GM12878 (cell line): ENCODE results near the gene RUNDC3A. TPM values are rescaled to one million over a fixed set of nuclear protein-coding genes. Genes with fewer than 3 reads are reported as not detected.
"Not testable (repeated sequence)": the region's sequence is repeated elsewhere in the genome, so short reads cannot be mapped to it uniquely, and the experiment has no call there.

Source experiments
- ATAC-seq: fragments of 200-7000 bp; cut with Tn5 transposase; 3 replicates; pipeline ENCODE4 v1.9.1; 2020; ENCODE audit warnings: mild to moderate bottlenecking, moderate library complexity
- BruUV-seq: library from RNA; stranded (reverse); fragments of 400-500 nt; replicated peaks from 2 replicates; lab custom pipeline; 2021; lab: Mats Ljungman, UMichigan
- CTCF ChIA-PET: fragments of 300-600 bp; sonication (Branson Sonifier 250); formaldehyde crosslinking; extraction: SDS; loops from one replicate; lab custom pipeline; 2021; ENCODE audit warnings: inconsistent platforms; lab: Yijun Ruan, JAX
- POLR2A ChIA-PET: fragments of 350-600 bp; formaldehyde crosslinking; extraction: SDS; loops from one replicate; lab custom pipeline; 2021; ENCODE audit warnings: inconsistent platforms; lab: Charles Lee
- RAD21 ChIA-PET: fragments of 300-600 bp; sonication (Branson Sonifier 250); formaldehyde crosslinking; loops from one replicate; lab custom pipeline; 2023; ENCODE audit warnings: antibody characterized with exemption; ENCODE audit not compliant: unreplicated experiment; lab: Charles Lee
- SMC1A ChIA-PET: fragments of 300-600 bp; sonication (Branson Sonifier 250); formaldehyde crosslinking; loops from one replicate; lab custom pipeline; 2023; ENCODE audit not compliant: unreplicated experiment, uncharacterized antibody; lab: Charles Lee
- DNase-seq: peaks from one replicate; pipeline ENCODE4 v3.0.0-alpha.2; 2011; ENCODE audit warnings: low read depth, low spot score
- FAIRE-seq: peaks from 3 replicates; lab custom pipeline; 2011; peaks lifted over from hg19 to GRCh38; lab: Jason Lieb, UNC
- H2AFZ ChIP-seq: 2 replicates; pipeline ENCODE4 v1.6.0; 2011; ENCODE audit warnings: low read depth, low read length, control low read depth; ENCODE audit not compliant: control insufficient read depth
- H3K27ac ChIP-seq: 2 replicates; pipeline ENCODE4 v1.5.1; 2011; ENCODE audit warnings: control low read depth; ENCODE audit not compliant: control insufficient read depth, insufficient read depth
- H3K27me3 ChIP-seq, 2 experiments: replicated peaks in 1 of 2; 2 replicates each; pipeline versions ENCODE4 v1.6.0 to v1.6.1; 2011; ENCODE audit warnings: low read length in 1 of 2; ENCODE audit not compliant: control insufficient read depth in 2 of 2, insufficient read depth in 2 of 2
- H3K36me3 ChIP-seq, 2 experiments: 2 replicates each; pipeline ENCODE4 v1.5.1; 2011; ENCODE audit warnings: low read length in 1 of 2; ENCODE audit not compliant: control insufficient read depth in 2 of 2, insufficient read depth in 2 of 2
- H3K4me1 ChIP-seq: 2 replicates; pipeline ENCODE4 v1.6.1; 2011; ENCODE audit warnings: mild to moderate bottlenecking, low read length, moderate library complexity, mixed read lengths; ENCODE audit not compliant: control insufficient read depth, insufficient read depth
- H3K4me2 ChIP-seq: 2 replicates; pipeline ENCODE4 v1.6.0; 2011; ENCODE audit warnings: control low read depth; ENCODE audit not compliant: control insufficient read depth, insufficient read depth
- H3K4me3 ChIP-seq: fragments of 200-600 bp; sonication (generic); 2 replicates; pipeline ENCODE4 v1.5.1; 2016
- H3K79me2 ChIP-seq: 2 replicates; pipeline ENCODE4 v1.6.0; 2011; ENCODE audit warnings: low read length; ENCODE audit not compliant: control insufficient read depth, insufficient read depth
- H3K9ac ChIP-seq: 2 replicates; pipeline ENCODE4 v1.8.0; 2011; ENCODE audit warnings: low read length, control low read depth, mixed read lengths; ENCODE audit not compliant: control insufficient read depth, insufficient read depth
- H3K9me3 ChIP-seq: replicated peaks from 3 replicates; pipeline ENCODE4 v1.5.1; 2011; ENCODE audit warnings: mild to moderate bottlenecking, low read length; ENCODE audit not compliant: control insufficient read depth, insufficient read depth
- H4K20me1 ChIP-seq: 2 replicates; pipeline ENCODE4 v1.6.0; 2011; ENCODE audit not compliant: control insufficient read depth, insufficient read depth
- ASH2L ChIP-seq: fragments of 300-600, 200-600 bp; sonication (generic); IDR thresholded peaks from 2 replicates; pipeline ENCODE4 v1.6.1; 2017; ENCODE audit warnings: low read depth, mild to moderate bottlenecking, borderline replicate concordance
- BHLHE40 ChIP-seq, 2 experiments: fragments of 450-650 bp in 1 of 2; IDR thresholded peaks; 2 replicates each; pipeline ENCODE4 v1.6.1; 2011 to 2017; ENCODE audit warnings: low read depth in 2 of 2, borderline replicate concordance in 1 of 2, improper control_type of control experiment in 1 of 2, low read length in 1 of 2, mild to moderate bottlenecking in 1 of 2
- CHD4 ChIP-seq: fragments of 200-600 bp; sonication (generic); IDR thresholded peaks from 2 replicates; pipeline ENCODE4 v1.6.1; 2016; ENCODE audit warnings: mild to moderate bottlenecking
- GABPA ChIP-seq: IDR thresholded peaks from 2 replicates; pipeline ENCODE4 v1.6.1; 2014; ENCODE audit warnings: antibody characterized with exemption, low read depth, mild to moderate bottlenecking, inconsistent platforms
- GATAD2B ChIP-seq: fragments of 450-650 bp; conservative IDR thresholded peaks from 2 replicates; pipeline ENCODE4 v1.6.1; 2017; ENCODE audit warnings: low read depth, mild to moderate bottlenecking, moderate library complexity
- NR2C1 ChIP-seq: fragments of 450-650 bp; IDR thresholded peaks from 2 replicates; pipeline ENCODE4 v1.6.1; 2017; ENCODE audit warnings: antibody characterized with exemption, mild to moderate bottlenecking, moderate library complexity
- SIN3A ChIP-seq: IDR thresholded peaks from 2 replicates; pipeline ENCODE4 v1.6.1; 2012; ENCODE audit warnings: low read depth, low read length, improper control_type of control experiment
- WGBS: methylation state at CpG from one replicate; pipeline ENCODE4 v1.1.6; 2016; ENCODE audit warnings: low lambda C conversion rate; ENCODE audit not compliant: insufficient replicate concordance, insufficient coverage; ENCODE audit errors: missing lambda C conversion rate; 5-methylcytosine and 5-hydroxymethylcytosine counted together
- in situ Hi-C: fragments of 300-500 bp; cut with MboI; formaldehyde crosslinking; loops from 9 replicates; pipeline ENCODE4 v1.14.3; 2018; ENCODE audit warnings: mixed read lengths
- intact Hi-C: fragments of 100-400 bp; cut with micrococcal nuclease; formaldehyde crosslinking; loops from one replicate; pipeline ENCODE4 v1.14.2; 2022; ENCODE audit not compliant: unreplicated experiment
- polyA plus RNA-seq, 11 experiments: library from polyadenylated mRNA; depleted of rRNA in 4 of 11; unstranded in 6 of 11; stranded (reverse) in 5 of 11; fragments of >200 nt; fragmentation: Nextera tagmentation in 4 of 11; fragmentation: Illumina TruSeq in 1 of 11; extraction: Ambion mirVana in 4 of 11; extraction: Trizol in 1 of 11; gene quantifications; 1 replicate in 1 of 11; 2 replicates in 10 of 11; pipeline versions ENCODE4 v1.2.1 to v1.2.3, GENCODE V29; 2011 to 2016; ENCODE audit warnings: inconsistent platforms in 2 of 11, missing spikeins in 2 of 11, low read depth in 1 of 11
- total RNA-seq, 4 experiments: library from RNA; depleted of rRNA in 3 of 4; stranded (reverse); fragments of >200 nt in 3 of 4; fragmentation: Illumina TruSeq in 1 of 4; extraction: Trizol in 1 of 4; gene quantifications; 2 replicates each; pipeline versions ENCODE4 v1.2.1 to v1.2.3, GENCODE V29; 2013 to 2021

The RUNDC3A gene
- total and polyA plus RNA-seq, 10 of the 15 experiments (the other 5 are each of a cell fraction or from before 2014, with no cell fraction given), result 0.07 to 0.17 TPM; not detected in 8

- TF ChIP-seq GATAD2B, result no peak
- TF ChIP-seq CHD4, result no peak
- no peak for TF ChIP-seq ASH2L
- no peak for TF ChIP-seq GABPA
- TF ChIP-seq NR2C1, result no peak
Measured at GRCh38 chr17:44335968-44336367, 27.6 kb downstream of the RUNDC3A start (continued).

GRCh38 chr17:44338702-44339101, 30.3 kb downstream of the RUNDC3A start:
- 39% methylated on average over 5 of the region's 6 CpGs for WGBS
- BruUV-seq, result no TSS peak
- intact Hi-C loops (no loop called here), in situ Hi-C loops (no loop called here)
- H3K4me3 ChIP-seq, result no peak overlapping the region
- H3K27me3 ChIP-seq, result no peaks in the 10 kb centered on the region
- H4K20me1 ChIP-seq, result no peaks in the 10 kb centered on the region
- RAD21 ChIA-PET, result interaction anchor here (1.2 kb wide), 1 partner anchor 9 kb away, joined by 5 read pairs; no protein-coding TSS in a partner anchor
- POLR2A ChIA-PET, result no interaction called here
- SMC1A ChIA-PET, result interaction anchor here (0.6 kb wide), 1 partner anchor 183 kb away, joined by 3 read pairs; no protein-coding TSS in a partner anchor
- no peak overlapping the region for H3K27ac ChIP-seq
- H3K4me1 ChIP-seq, result no peaks in the 10 kb centered on the region
- H3K36me3 ChIP-seq, result no peaks in the 10 kb centered on the region
- no peaks in the 10 kb centered on the region for H3K79me2 ChIP-seq
- H2AFZ ChIP-seq, result no peak overlapping the region
- CTCF ChIA-PET, result interaction anchor here (1.0 kb wide), 2 partner anchors 129 to 135 kb away, joined by 3 read pairs; no protein-coding TSS in a partner anchor
- TF ChIP-seq BHLHE40 (IDR thresholded peaks at IDR 0.05; ENCODE audit: borderline replicate concordance in 1 of 2, low read depth in 2 of 2, low read length in 1 of 2) (peak in 1 of 2 experiments; percentile 19; a peak in 1 of 4 replicates), SIN3A (no peak)
- peak; percentile 47 for ATAC-seq
- no peak for FAIRE-seq
- DNase-seq, result no peak
- no peak overlapping the region for H3K4me2 ChIP-seq
- no peaks in the 10 kb centered on the region for H3K9me3 ChIP-seq
- H3K9ac ChIP-seq, result no peak overlapping the region

GRCh38 chr17:44340553-44340952, 32.2 kb downstream of the RUNDC3A start:
- H2AFZ ChIP-seq, DNase-seq, H3K4me2 ChIP-seq, H3K79me2 ChIP-seq, POLR2A ChIA-PET, H3K36me3 ChIP-seq, H3K9me3 ChIP-seq, H4K20me1 ChIP-seq, intact Hi-C loops, H3K27ac ChIP-seq, H3K4me3 ChIP-seq, FAIRE-seq, in situ Hi-C loops, H3K27me3 ChIP-seq, H3K9ac ChIP-seq, H3K4me1 ChIP-seq, ATAC-seq, BruUV-seq: not testable (repeated sequence)
- SMC1A ChIA-PET, result interaction anchor here (0.9 to 1.6 kb wide), 2 partner anchors 30 to 131 kb away, joined by 3 to 4 read pairs; no protein-coding TSS in a partner anchor
- WGBS, result 45% methylated on average over 5 of the region's 5 CpGs
- RAD21 ChIA-PET, result interaction anchor here (0.7 kb wide), 1 partner anchor 20 kb away, joined by 3 read pairs; no protein-coding TSS in a partner anchor
- CTCF ChIA-PET, result interaction anchor here (1.5 to 12.5 kb wide), 2 partner anchors 8 to 131 kb away, joined by 3 to 154 read pairs; no protein-coding TSS in a partner anchor
